HG02884 (cell line): ENCODE data around the gene IL1R2.

ENCODE experiments used
- ATAC-seq: cut with Tn5 transposase; IDR thresholded peaks from one replicate; pipeline ENCODE4 v1.9.1; 2021; ENCODE audit warnings: mild to moderate bottlenecking, moderate library complexity; ENCODE audit not compliant: unreplicated experiment

IL1R2 gene, protein sequence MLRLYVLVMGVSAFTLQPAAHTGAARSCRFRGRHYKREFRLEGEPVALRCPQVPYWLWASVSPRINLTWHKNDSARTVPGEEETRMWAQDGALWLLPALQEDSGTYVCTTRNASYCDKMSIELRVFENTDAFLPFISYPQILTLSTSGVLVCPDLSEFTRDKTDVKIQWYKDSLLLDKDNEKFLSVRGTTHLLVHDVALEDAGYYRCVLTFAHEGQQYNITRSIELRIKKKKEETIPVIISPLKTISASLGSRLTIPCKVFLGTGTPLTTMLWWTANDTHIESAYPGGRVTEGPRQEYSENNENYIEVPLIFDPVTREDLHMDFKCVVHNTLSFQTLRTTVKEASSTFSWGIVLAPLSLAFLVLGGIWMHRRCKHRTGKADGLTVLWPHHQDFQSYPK

GRCh38 chr2:101991721-101992145 is at the start of gene IL1R2:
IL1R2 (plus strand) TSS chr2:101991960; CDS start chr2:102008576, 16,616 bp downstream.
- ATAC-seq = no peak

- no peak for ATAC-seq
Measured at GRCh38 chr2:101942851-101943250, 48.9 kb upstream of the IL1R2 start.

DNA sequence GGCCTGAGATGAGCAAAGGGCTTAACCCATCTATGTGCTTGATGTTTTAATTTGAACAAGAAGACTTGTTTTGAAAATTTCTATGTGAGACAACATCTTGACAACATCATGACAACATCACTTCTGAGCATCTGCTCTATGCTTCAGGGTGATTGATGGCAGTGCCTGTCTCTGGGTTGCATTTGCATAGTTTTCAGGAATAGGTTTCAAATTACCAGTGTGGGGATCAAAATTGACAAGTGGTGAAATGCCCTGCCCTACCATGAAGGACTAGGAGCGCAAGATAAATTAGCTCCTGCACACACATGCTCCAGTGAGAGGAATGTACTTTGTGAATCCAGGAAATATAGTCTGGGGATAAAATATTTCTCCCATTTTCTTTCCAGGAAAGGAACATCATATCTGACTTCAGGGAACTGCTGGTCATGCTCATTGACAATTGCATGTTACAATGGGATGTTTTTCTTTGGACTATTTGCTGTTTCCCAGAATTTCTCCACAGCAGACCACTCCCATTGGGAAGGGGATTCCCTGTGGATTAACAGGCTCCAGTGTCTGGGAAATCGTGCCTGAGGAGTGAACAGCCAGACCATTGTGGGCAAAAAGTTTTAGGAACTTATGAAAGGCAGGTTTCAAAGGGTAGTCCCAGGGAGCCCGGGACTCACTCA is 45.3 kb upstream of the IL1R2 start:
- ATAC-seq = no peak

DNA sequence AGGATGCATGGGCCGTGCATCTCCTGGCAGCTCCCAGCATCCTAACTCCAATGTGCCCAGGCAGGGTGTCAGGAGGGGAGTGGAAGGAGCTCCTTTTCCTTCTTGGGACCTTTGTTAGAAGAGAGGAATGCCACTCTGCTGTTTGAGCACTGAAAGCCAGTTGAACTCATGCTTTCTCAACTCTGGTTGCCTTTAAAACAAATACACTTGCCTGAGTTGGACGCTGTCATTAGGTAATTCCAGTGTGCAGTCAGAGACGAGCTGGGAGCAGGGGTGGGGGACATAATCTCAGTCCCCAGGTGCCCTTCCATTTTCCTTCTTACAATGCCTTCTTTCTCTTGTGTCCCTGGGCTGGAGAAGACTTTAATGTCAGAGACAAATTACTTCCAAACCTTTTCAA is 44.4 kb upstream of the IL1R2 start:
- no peak for ATAC-seq

- no peak for ATAC-seq
Measured at GRCh38 chr2:101948625-101949155, 43.1 kb upstream of the IL1R2 start.

GRCh38 chr2:101949304-101949703 is 42.5 kb upstream of the IL1R2 start:
- ATAC-seq = no peak

DNA sequence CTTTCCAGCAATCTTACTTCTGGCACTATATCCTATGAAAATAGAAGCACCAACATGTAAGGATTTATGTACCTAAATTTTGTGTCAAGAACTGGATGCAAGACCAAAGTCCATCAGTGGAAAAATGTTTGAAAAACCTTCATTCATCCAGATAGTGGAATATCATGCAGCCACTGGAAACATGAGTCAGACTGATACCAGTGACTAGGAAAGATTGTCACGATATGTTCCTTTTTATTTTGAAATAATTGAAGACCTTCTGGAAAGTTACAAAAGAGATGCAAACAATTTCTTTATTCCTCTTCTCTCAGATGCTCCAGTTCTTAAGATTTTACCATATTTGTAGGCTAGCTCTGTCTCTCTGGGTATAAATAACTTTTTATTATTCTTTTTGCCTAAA is 40.5 kb upstream of the IL1R2 start:
- no peak for ATAC-seq

GRCh38 chr2:101952551-101952950 is 39.2 kb upstream of the IL1R2 start:
- no peak for ATAC-seq

DNA sequence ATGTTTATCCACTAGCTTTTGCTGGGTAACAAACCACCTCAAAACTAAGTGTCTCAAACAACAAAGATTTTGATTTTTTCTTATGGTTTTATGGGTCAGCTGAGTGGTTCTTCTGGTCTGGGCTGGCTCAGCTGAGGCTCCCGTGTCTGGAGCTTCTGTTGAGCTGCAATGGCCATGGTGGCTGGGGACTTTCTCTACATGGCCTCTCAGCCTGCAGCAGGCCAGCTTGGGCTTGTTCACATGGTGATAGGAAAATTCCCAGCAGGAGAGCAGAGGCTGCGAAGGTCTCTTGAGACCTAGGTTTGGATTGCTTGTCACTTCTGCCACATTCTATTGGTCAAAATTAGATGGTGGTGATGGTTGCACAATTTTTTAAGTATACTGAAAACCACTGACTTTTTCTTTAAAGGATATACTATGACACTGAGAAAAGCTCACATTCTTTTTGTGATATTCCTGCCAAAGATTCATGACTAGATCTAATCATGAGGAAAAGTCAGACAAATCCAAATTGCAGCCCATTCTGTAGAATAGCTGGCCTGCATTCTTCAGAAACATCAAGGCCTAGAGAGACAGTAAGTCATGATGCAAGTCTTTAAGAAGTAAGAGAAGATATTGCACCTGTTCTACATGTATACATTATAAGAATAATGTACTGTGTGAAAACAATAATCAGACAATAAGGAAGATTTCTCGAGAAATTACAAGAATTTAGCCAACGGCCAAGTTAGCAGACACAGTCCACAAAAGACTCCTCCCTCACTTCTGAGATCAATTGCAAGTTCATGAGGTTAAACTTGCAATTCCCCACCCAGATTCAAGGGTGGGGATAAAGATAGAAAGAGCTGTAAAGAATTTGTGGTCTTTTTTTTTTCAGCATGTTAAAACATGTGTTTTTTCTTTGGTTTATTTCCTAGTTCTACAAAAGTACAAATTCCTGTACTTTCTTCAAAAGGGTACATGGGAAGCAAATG is 35.0 kb upstream of the IL1R2 start:
- no peak for ATAC-seq

GRCh38 chr2:101958061-101958460 is 33.7 kb upstream of the IL1R2 start:
- ATAC-seq = no peak

DNA sequence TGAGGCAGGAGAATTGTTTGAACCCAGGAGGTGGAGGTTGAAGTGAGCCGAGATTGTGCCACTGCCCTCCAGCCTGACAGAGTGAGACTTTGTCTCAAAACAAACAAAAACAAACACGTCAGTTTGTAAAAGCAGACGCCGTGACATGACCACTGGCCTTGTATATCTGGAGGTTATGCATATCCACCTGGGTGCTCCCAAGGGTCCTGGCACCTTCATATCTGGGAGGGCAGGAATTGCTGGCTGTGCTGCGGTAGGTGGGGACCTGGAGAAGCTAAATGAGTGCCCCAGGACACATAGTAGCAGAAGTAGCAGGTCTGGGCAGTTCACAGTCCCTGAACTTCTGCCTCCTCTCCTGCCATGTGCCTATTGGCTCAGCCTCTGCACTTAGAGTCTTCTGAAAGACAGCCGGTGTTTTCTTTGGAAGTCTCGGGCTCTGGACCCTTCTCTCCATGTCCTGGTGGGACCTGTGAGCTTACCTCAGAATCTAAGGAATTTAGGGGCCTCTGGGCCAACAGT is 30.9 kb upstream of the IL1R2 start:
- no peak for ATAC-seq

- ATAC-seq = no peak
Measured at GRCh38 chr2:101961338-101962191, 30.2 kb upstream of the IL1R2 start.

DNA sequence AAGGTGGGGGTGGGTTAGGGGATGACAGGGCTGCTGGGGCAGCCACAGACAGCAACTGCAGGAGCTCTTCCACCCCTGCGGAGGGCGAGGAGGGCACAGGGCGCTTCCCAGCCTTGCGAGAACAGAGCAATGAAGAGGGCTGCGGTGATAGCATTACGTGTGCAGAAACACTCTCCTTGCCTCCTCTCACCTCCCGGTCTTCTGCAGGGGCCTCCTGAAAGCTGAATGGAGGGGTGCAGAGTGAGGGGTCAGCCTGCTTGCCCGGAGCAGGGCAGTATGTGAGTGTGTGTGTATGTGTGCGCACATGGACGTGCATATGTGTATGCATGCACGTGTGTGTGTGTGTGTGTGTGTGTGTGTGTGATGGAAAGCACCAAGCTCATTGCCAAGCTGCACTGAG is 29.5 kb upstream of the IL1R2 start:
- ATAC-seq = no peak

DNA sequence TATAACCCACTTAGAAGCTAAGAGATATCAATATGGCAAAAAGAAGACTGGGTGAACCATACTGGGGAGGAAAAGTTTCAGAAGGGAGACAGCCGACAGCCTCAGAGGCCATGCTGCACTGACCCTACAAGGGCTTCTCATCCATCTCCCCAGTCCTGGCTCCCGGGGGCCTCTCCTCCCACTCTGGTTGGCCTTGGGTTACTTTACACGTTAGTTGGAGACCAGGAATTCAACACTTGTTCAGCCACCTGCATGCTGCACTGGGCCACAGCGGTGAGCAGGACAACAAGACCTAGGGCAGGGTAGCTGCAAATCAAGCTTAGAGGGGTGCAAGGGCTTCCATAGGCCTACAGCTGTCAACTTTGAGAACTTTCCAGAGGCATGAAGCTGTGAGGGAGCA is 28.6 kb upstream of the IL1R2 start:
- ATAC-seq = no peak

DNA sequence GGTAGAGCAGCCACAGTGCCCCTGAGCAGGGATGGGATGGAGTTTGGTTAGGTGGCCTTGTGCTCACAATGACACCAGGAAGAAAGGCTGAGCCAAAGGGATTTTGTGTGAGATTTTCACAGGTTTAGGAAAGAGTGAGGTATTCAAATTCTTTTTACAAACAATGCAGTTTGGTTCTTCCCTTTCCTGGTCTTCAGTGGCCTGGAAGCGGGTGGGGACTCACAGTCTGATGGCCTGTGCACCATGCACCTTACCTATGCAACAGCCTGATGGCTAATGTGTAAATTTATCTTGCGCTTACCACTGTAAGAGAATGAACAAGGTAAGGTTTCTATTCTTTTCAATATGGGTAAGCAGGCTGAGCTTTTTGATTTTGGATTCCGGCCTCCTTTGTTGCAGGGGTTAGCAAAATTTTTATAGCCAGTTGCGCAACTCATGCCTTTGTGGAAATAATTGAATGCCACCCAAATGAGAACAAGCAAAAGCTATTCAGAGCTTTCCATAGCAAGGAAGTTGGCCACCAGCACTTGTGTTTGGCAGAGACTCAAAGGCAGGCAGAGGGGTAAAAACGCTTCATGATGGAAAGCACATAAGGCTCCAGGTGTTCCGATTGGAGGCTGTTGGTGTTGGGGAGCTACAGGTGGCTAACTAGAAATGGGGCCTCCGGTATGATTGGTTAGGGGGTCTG is 23.8 kb upstream of the IL1R2 start:
- no peak for ATAC-seq

DNA sequence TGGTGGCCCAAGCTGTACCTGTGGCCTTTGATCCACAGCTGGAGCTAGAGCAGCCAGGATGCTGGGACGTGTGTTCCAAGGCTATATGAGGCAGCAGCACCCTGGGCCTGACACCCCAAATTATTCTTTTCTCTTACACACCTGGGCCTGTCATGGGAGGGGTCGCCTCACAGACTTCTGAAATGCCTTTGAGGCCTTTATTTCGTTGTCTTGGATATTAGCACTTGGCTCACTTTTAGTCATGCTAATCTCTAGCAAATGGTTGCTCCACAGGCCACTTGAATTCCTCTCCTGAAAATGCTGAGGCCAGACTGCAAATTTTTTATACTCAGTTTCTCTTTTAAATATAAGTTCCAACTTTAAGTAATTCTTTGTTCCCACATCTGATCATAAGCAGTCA is 22.0 kb upstream of the IL1R2 start:
- no peak for ATAC-seq

GRCh38 chr2:101970901-101971300 is 20.9 kb upstream of the IL1R2 start:
- no peak for ATAC-seq

DNA sequence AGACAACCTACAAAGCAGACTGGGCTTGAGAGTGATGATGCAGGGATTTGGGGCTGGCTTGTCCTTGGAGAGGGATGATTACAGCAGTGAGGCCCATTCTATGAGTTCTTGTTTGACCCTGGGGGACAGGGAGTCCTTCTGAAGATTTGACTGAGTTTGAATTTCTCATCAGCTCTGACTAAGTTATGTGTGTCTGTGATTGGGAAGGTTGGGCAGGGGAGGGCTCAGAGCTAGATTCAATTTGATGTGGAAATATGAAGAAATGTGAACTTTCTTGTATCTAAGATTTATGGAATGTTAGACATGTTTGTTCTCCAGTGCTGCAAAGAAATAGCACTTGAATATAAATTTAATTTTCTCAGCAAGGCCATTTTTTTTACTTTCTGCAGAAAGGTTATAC is 19.9 kb upstream of the IL1R2 start:
- no peak for ATAC-seq
